ENCODE data around the gene NOM1.
"Not testable (repeated sequence)": the region's sequence is repeated elsewhere in the genome, so short reads cannot be mapped to it uniquely, and the experiment has no call there.

NOM1 gene

GRCh38 chr7:156949541-156950380 lies at the start of gene NOM1:
Gene NOM1 (plus strand): TSS chr7:156949712. CDS start chr7:156949738, 26 bp downstream.
- H3K36me3 ChIP-seq (ENCODE audit: low read depth): peaks cover 35% of the 10 kb centered on the region
- DNase-seq (ENCODE audit: low spot score) (no peak), ATAC-seq (ENCODE audit: low read depth) (peak; percentile 79)
- peaks cover 8% of the 10 kb centered on the region for H3K4me1 ChIP-seq (ENCODE audit: insufficient read depth, poor library complexity, severe bottlenecking)
- H3K27ac ChIP-seq (ENCODE audit: poor library complexity, severe bottlenecking): peak within 1 kb of the TSS; percentile 50
- H3K4me3 ChIP-seq (ENCODE audit: severe bottlenecking): peak within 1 kb of the TSS; percentile 63
- H3K9me3 ChIP-seq (ENCODE audit: severe bottlenecking): no peaks in the 10 kb centered on the region
- peak; percentile 99 for TF ChIP-seq CTCF (IDR thresholded peaks at IDR 0.05; ENCODE audit: poor library complexity, severe bottlenecking)
- no peaks in the 10 kb centered on the region for H3K27me3 ChIP-seq (ENCODE audit: insufficient read depth, poor library complexity, severe bottlenecking)

- not testable (repeated sequence) for H3K36me3 ChIP-seq (ENCODE audit: low read depth); H3K27me3 ChIP-seq (ENCODE audit: insufficient read depth, poor library complexity, severe bottlenecking); ATAC-seq (ENCODE audit: low read depth); H3K4me3 ChIP-seq (ENCODE audit: severe bottlenecking); H3K27ac ChIP-seq (ENCODE audit: poor library complexity, severe bottlenecking); H3K4me1 ChIP-seq (ENCODE audit: insufficient read depth, poor library complexity, severe bottlenecking); H3K9me3 ChIP-seq (ENCODE audit: severe bottlenecking); DNase-seq (ENCODE audit: low spot score)
Observed at GRCh38 chr7:156900093-156900492, 49.4 kb upstream of the NOM1 start.

GRCh38 chr7:156903232-156903909 lies 46.1 kb upstream of the NOM1 start:
- H3K4me1 ChIP-seq (ENCODE audit: insufficient read depth, poor library complexity, severe bottlenecking): peaks cover 7% of the 10 kb centered on the region
- TF ChIP-seq CTCF (IDR thresholded peaks at IDR 0.05; ENCODE audit: poor library complexity, severe bottlenecking): no peak
- ATAC-seq (ENCODE audit: low read depth): peak; percentile 94

GRCh38 chr7:156906200-156906649 lies 43.3 kb upstream of the NOM1 start:
- no peak for TF ChIP-seq CTCF (IDR thresholded peaks at IDR 0.05; ENCODE audit: poor library complexity, severe bottlenecking)
- no peaks in the 10 kb centered on the region for H3K9me3 ChIP-seq (ENCODE audit: severe bottlenecking)
- ATAC-seq (ENCODE audit: low read depth) (no peak), DNase-seq (ENCODE audit: low spot score) (no peak)
- no peaks in the 10 kb centered on the region for H3K27me3 ChIP-seq (ENCODE audit: insufficient read depth, poor library complexity, severe bottlenecking)
- H3K36me3 ChIP-seq (ENCODE audit: low read depth): no peaks in the 10 kb centered on the region
- no peak overlapping the region for H3K4me3 ChIP-seq (ENCODE audit: severe bottlenecking)
- peaks cover 7% of the 10 kb centered on the region for H3K4me1 ChIP-seq (ENCODE audit: insufficient read depth, poor library complexity, severe bottlenecking)
- no peak overlapping the region for H3K27ac ChIP-seq (ENCODE audit: poor library complexity, severe bottlenecking)

More at GRCh38 chr7:156903232-156903909, 46.1 kb upstream of the NOM1 start:
- peak overlapping the region; percentile 62 for H3K27ac ChIP-seq (ENCODE audit: poor library complexity, severe bottlenecking)
- peak; percentile 79 for DNase-seq (ENCODE audit: low spot score)
- no peaks in the 10 kb centered on the region for H3K9me3 ChIP-seq (ENCODE audit: severe bottlenecking)
- H3K27me3 ChIP-seq (ENCODE audit: insufficient read depth, poor library complexity, severe bottlenecking): no peaks in the 10 kb centered on the region
- H3K4me3 ChIP-seq (ENCODE audit: severe bottlenecking): no peak overlapping the region
- no peaks in the 10 kb centered on the region for H3K36me3 ChIP-seq (ENCODE audit: low read depth)

- DNase-seq (ENCODE audit: low spot score) (no peak), ATAC-seq (ENCODE audit: low read depth) (no peak)
- no peak for TF ChIP-seq CTCF (IDR thresholded peaks at IDR 0.05; ENCODE audit: poor library complexity, severe bottlenecking)
- no peak overlapping the region for H3K27ac ChIP-seq (ENCODE audit: poor library complexity, severe bottlenecking)
- H3K27me3 ChIP-seq (ENCODE audit: insufficient read depth, poor library complexity, severe bottlenecking): no peaks in the 10 kb centered on the region
- H3K9me3 ChIP-seq (ENCODE audit: severe bottlenecking): no peaks in the 10 kb centered on the region
- H3K4me3 ChIP-seq (ENCODE audit: severe bottlenecking): no peak overlapping the region
- no peaks in the 10 kb centered on the region for H3K36me3 ChIP-seq (ENCODE audit: low read depth)
- H3K4me1 ChIP-seq (ENCODE audit: insufficient read depth, poor library complexity, severe bottlenecking): peaks cover 7% of the 10 kb centered on the region
Observed at GRCh38 chr7:156907656-156908055, 41.9 kb upstream of the NOM1 start.

- ATAC-seq (ENCODE audit: low read depth); H3K4me3 ChIP-seq (ENCODE audit: severe bottlenecking); H3K9me3 ChIP-seq (ENCODE audit: severe bottlenecking): not testable (repeated sequence)
Observed at GRCh38 chr7:156909574-156910252, 39.8 kb upstream of the NOM1 start.

More at GRCh38 chr7:156909574-156910252, 39.8 kb upstream of the NOM1 start:
- not testable (repeated sequence) for DNase-seq (ENCODE audit: low spot score); H3K36me3 ChIP-seq (ENCODE audit: low read depth); H3K27me3 ChIP-seq (ENCODE audit: insufficient read depth, poor library complexity, severe bottlenecking); H3K4me1 ChIP-seq (ENCODE audit: insufficient read depth, poor library complexity, severe bottlenecking); H3K27ac ChIP-seq (ENCODE audit: poor library complexity, severe bottlenecking)

Data from RWPE2 (cell line).